Right kidney (tissue), 1 donor: Measurements from ENCODE around the gene PARD3B.
A peak's percentile ranks its signal among the peaks of the same experiment; 100 is the strongest.
"Not testable (repeated sequence)": the region's sequence is repeated elsewhere in the genome, so short reads cannot be mapped to it uniquely, and the experiment has no call there.

ENCODE experiments used
- DNase-seq: peaks from one replicate; pipeline ENCODE4 v3.0.0-alpha.2; 2016

The PARD3B gene

DNA sequence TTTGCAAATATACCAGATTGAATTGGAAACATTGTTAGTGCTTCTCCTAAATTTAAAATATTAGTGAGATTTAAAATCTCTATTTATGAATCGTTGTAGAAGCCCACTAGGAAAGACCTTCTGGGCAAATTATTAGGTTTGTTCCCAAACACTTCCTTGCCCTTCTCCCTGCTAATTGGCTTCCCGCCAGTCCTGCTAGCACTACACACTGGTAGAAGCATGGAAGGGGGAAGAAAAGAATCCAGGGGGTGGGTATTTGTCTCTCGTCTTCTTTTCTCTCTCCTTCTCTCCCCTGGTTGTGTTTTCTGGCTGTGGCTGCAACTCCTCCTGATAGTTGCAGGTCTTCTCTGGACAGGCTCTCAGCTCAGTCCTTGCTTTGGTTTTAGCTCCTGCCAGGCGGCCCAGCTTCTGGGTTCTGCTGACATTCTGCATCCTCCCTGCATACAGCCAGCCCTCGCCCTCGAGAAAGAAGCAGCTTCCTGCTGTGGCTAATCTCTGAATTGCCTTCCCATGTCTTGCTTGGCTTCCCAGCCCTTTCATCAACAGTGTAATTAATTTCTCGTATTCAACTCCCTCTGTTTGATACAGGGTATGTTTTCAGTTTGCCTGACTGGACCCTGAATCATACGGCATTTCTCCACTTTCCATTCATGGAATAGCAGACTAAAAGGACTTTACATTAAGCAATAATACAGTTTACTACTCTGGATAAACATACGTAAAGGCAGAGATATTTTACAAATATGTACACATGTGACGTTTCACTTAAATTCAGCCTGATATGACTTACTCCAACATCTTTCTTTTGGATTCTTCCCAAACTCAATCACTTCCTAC is 6.9 kb upstream of the PARD3B start:
- DNase-seq: peak; percentile 44

GRCh38 chr2:204539019-204539385 is 6.3 kb upstream of the PARD3B start:
- DNase-seq: no peak

GRCh38 chr2:204541637-204542036 is 3.6 kb upstream of the PARD3B start:
- no peak for DNase-seq

GRCh38 chr2:204542982-204543608 is 2.2 kb upstream of the PARD3B start:
- no peak for DNase-seq

DNA sequence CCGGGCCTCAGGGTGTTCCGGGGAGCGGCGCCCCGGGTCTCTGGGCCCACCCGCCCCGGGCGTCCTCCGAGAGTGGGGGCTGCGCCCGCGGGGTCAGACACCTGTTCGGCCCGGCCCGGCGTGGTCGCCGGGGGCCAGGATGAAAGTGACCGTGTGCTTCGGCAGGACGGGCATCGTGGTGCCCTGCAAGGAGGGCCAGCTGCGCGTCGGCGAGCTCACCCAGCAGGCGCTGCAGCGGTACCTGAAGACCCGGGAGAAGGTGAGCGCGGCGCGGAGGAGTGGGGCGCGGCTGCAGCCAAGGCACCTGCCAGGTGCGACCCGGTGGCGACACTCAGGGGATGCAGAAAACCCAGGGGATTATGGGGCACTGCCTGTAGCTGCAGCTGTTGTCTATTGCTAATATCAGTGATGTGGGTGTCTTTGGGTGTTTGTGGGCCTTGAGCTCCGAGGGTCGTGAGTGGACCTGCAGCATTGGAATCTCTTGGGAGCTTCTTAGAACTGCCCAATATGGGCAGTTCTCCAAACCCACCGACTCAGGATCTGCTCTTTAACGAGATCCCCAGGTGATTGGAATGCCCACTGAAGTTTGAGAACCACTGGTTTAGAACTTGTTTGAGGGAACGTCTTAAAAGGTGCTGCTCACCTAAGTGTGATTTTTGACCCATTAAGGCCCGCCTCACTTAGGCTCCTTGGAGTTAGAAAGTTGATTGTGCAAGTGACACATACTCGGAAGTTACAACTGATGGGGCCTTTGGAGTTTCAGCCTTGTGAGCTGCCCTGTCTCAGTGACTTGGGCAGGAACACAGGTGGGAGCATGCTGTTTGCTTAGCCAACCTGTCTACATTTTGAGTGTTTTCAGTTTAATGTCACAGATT is 823 bp downstream of the PARD3B start:
- DNase-seq: no peak

DNA sequence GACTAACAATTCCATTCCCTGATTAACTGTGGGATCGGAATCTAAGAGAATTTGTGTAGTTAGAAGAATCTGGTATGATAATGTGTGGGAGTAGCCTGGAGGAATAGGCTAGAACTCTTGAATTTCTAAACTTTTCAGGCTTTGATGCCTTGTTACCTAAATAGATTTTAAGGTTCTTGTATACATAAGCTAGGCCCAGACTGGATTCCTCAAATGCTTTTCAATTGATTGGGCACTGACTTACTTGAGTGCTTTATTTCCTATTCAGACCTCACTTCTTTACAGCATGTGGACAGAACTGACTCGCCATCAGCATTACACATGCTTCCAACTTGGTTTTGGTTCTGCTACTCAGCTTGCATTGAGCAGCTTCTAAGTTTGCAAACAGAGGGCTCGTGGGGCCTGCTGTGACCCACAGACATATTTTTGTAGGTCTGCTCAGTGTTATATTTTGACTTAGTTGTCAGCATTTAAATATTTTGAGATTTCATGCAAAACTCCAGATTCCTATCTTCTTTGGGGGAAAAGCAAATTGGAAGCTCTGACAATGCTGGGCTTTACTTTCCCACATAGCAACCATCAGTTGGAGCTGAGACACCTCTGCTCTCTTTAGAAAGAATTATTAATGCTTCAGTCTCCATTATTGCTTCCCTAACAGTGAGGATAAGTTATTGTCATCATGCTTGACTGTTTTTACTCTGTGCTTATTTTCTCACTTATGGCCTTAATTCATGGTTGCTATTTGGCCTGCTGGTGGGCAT is 5.7 kb downstream of the PARD3B start:
- DNase-seq: no peak

- DNase-seq: no peak
These were observed 6.2 kb downstream of the PARD3B start for GRCh38 chr2:204551512-204551863.

DNA sequence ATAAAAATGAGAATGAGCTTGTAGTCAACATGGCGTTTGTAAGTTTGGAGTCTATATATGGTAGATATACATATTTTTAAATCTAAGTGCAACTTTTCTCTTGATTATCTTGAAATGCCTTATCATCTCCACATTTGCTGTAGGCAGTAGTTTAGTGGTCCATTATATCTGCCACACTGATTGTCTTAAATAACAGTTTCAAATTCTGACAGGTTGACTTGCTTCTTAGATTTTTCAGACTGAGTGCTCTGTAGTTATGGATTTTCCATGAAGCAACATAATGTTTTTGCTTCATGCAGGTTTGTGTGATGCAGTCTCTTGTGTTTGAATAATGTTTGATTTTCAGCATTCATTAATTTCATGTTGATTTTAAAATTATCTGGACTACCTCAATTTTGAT is 12.3 kb downstream of the PARD3B start:
- no peak for DNase-seq

- not testable (repeated sequence) for DNase-seq
These were observed 14.1 kb downstream of the PARD3B start for GRCh38 chr2:204559358-204559757.

- no peak for DNase-seq
These were observed 15.6 kb downstream of the PARD3B start for GRCh38 chr2:204560902-204561301.

DNA sequence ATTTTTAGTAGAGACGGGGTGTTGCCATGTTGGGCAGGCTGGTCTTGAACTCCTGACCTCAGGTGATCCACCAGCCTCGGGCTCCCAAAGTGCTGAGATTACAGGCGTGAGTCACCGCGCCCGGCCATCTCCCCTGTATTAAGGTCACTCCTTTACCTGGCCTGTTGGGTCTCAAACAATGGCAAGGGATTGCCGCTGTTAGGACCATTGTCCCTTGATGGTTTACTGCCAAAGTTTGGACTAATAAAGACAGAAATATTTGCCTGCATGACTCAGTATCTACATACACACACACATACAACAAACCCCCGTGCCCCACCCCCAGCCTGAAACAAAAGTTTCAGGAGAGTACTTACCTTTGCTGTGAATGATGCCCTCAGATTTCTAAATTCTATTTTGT is 16.5 kb downstream of the PARD3B start:
- no peak for DNase-seq

DNA sequence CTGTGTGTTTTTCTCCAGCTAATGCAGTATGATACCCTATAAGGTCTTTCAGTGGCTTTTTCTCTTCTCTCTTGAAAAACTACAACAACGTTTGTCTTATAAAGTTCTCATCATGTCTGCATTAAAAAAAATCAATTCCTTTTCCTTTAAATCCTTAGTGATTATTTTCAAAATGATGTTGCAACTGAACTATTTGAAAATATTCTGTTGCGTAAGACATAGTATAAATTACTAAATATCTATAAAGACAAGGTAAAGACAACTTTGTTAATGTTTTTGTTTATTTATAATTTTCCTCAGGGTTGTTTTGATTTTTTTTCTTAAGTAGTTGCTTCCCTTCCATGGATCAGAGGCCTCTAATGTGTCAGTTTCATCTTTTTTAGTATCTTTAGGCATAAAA is 21.2 kb downstream of the PARD3B start:
- no peak for DNase-seq

DNA sequence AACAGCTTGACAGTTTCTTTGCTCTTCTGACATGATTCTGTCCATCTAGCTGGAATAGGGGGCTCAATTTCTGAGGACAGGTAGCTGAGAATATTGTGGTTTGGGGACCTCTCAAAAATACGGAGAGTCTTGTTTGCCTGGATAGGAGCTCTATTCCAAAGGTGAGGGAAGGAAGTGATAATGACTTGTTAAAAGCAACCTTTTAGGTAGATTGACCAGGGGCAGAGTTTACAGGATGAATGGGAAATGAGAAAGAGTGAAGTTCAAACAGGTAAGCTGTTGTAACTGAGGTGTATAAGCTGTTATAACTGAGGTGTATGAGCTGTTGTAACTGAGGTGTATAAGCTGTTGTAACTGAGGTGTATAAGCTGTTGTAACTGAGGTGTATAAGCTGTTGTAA is 25.1 kb downstream of the PARD3B start:
- no peak for DNase-seq

DNA sequence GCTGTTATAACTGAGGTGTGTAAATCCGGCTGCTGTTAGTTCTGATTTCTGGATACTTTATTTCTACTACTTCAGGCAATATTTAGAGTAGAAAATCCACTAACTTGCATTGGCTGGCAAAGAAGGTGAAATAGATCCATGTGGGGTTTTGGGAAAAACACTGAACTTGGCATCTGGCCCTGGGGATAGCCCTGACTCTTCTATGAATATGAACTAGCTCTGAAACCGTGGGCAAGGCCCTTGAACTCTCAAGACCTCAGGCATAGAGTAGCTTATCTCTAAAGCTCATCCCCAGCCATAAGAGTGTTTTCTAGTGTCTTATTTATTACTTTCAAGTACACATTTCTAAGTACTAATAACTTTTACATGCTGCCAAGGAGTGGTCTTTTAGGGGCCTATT is 25.8 kb downstream of the PARD3B start:
- DNase-seq: no peak

- no peak for DNase-seq
These were observed 26.6 kb downstream of the PARD3B start for GRCh38 chr2:204571911-204572310.

GRCh38 chr2:204573221-204573620 is 27.9 kb downstream of the PARD3B start:
- DNase-seq: no peak

- no peak for DNase-seq
These were observed 29.2 kb downstream of the PARD3B start for GRCh38 chr2:204574486-204574885.

DNA sequence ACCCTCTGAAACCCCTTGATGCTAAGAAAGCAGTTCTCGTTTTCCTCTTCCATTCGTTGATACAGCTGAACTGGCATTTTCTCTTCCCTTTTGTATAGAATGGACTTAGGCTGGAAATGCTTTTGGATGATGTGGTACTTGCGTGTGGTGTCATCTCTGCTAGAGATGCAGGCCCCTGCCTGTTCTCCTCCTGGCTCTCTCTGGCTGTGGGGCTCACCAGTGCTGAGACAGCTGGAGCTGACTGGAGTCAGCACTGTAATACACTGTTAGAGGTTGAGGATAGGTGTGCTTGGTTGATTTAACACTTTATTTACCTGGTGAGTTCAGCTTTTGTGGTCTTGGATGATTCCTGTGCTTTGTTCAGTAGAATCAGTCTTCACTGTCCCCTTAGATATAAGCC is 30.2 kb downstream of the PARD3B start:
- no peak for DNase-seq

GRCh38 chr2:204576362-204576979 is 31.2 kb downstream of the PARD3B start:
- DNase-seq: no peak

GRCh38 chr2:204578928-204579598 is 33.8 kb downstream of the PARD3B start:
- DNase-seq: no peak

DNA sequence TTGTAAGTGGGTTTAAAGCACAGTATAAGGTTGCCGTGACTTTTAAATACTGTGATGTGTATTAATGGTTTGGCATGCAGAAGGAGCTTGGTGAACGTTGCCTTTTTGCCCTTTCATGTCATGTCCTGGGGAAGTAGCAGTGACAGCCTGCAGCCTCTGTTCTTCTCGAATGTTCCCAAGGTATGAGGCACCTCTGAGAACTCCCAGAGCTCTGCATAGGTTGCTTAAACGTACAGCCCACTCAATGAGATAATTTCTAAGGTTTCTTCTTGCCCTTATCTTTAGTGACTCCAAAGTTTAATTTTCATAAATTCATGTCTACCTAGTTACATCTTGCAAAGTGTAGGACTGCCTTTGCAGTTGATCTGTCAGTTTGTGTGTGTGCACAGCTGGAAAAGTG is 36.7 kb downstream of the PARD3B start:
- DNase-seq: no peak
